ENCODE results near the gene BORCS5.
A peak's percentile ranks its signal among the peaks of the same experiment; 100 is the strongest.
"Not testable (repeated sequence)": the region's sequence is repeated elsewhere in the genome, so short reads cannot be mapped to it uniquely, and the experiment has no call there.

BORCS5 gene

GRCh38 chr12:12356896-12357718 lies at the start of gene BORCS5:
Gene BORCS5, plus strand, starts transcription at chr12:12357078. Its CDS starts 374 bp downstream, at chr12:12357452.
- H3K27ac ChIP-seq = peak within 1 kb of the TSS; percentile 88
- peak; percentile 83 for DNase-seq (ENCODE audit: low read depth, low spot score)

- H3K27ac ChIP-seq; DNase-seq (ENCODE audit: low read depth, low spot score): not testable (repeated sequence)
Measured at GRCh38 chr12:12310695-12311094, 46.2 kb upstream of the BORCS5 start.

GRCh38 chr12:12315838-12316237 lies 41.0 kb upstream of the BORCS5 start:
- no peak for DNase-seq (ENCODE audit: low read depth, low spot score)
- H3K27ac ChIP-seq = no peak overlapping the region

- no peak for DNase-seq (ENCODE audit: low read depth, low spot score)
- H3K27ac ChIP-seq = no peak overlapping the region
Measured at GRCh38 chr12:12319451-12320183, 37.3 kb upstream of the BORCS5 start.

GRCh38 chr12:12323118-12323517 lies 33.8 kb upstream of the BORCS5 start:
- no peak overlapping the region for H3K27ac ChIP-seq
- DNase-seq (ENCODE audit: low read depth, low spot score) = no peak

GRCh38 chr12:12323591-12323990 lies 33.3 kb upstream of the BORCS5 start:
- no peak for DNase-seq (ENCODE audit: low read depth, low spot score)
- H3K27ac ChIP-seq = no peak overlapping the region

- no peak for DNase-seq (ENCODE audit: low read depth, low spot score)
- no peak overlapping the region for H3K27ac ChIP-seq
Measured at GRCh38 chr12:12326262-12326661, 30.6 kb upstream of the BORCS5 start.

GRCh38 chr12:12327802-12328201 lies 29.1 kb upstream of the BORCS5 start:
- no peak for DNase-seq (ENCODE audit: low read depth, low spot score)
- H3K27ac ChIP-seq = no peak overlapping the region

GRCh38 chr12:12331244-12331771 lies 25.6 kb upstream of the BORCS5 start:
- DNase-seq (ENCODE audit: low read depth, low spot score) = no peak
- peak overlapping the region; percentile 71 for H3K27ac ChIP-seq

- no peak for DNase-seq (ENCODE audit: low read depth, low spot score)
- peak overlapping the region; percentile 71 for H3K27ac ChIP-seq
Measured at GRCh38 chr12:12331896-12332295, 25.0 kb upstream of the BORCS5 start.

- peak overlapping the region; percentile 71 for H3K27ac ChIP-seq
- peak; percentile 44 for DNase-seq (ENCODE audit: low read depth, low spot score)
Measured at GRCh38 chr12:12333407-12334366, 23.2 kb upstream of the BORCS5 start.

- no peak for DNase-seq (ENCODE audit: low read depth, low spot score)
- peak overlapping the region; percentile 71 for H3K27ac ChIP-seq
Measured at GRCh38 chr12:12334367-12335040, 22.4 kb upstream of the BORCS5 start.

- DNase-seq (ENCODE audit: low read depth, low spot score) = no peak
- peak overlapping the region; percentile 3 for H3K27ac ChIP-seq
Measured at GRCh38 chr12:12336049-12336411, 20.8 kb upstream of the BORCS5 start.

- H3K27ac ChIP-seq = peak overlapping the region; percentile 3
- no peak for DNase-seq (ENCODE audit: low read depth, low spot score)
Measured at GRCh38 chr12:12336511-12336910, 20.4 kb upstream of the BORCS5 start.

- DNase-seq (ENCODE audit: low read depth, low spot score) = no peak
- H3K27ac ChIP-seq = peak overlapping the region; percentile 91
Measured at GRCh38 chr12:12338527-12339168, 18.2 kb upstream of the BORCS5 start.

- no peak for DNase-seq (ENCODE audit: low read depth, low spot score)
- H3K27ac ChIP-seq = peak within 1 kb of the TSS; percentile 94
Measured at GRCh38 chr12:12349711-12350665, 6.9 kb upstream of the BORCS5 start, which contains the start of gene MANSC1. Gene MANSC1, minus strand, starts transcription at chr12:12350242. Its CDS starts 6,928 bp downstream, at chr12:12343314.

GRCh38 chr12:12350868-12351463 lies 5.9 kb upstream of the BORCS5 start:
- peak; percentile 93 for DNase-seq (ENCODE audit: low read depth, low spot score)
- H3K27ac ChIP-seq = peak overlapping the region; percentile 94

Measured in epithelial cell of prostate (primary cell).